GM19328 (cell line): ENCODE results near the gene FAM174C.
"Not testable (repeated sequence)": the region's sequence is repeated elsewhere in the genome, so short reads cannot be mapped to it uniquely, and the experiment has no call there.

ENCODE experiments used
- ATAC-seq: cut with Tn5 transposase; IDR thresholded peaks from one replicate; pipeline ENCODE4 v1.9.1; 2021; ENCODE audit warnings: mild to moderate bottlenecking, moderate library complexity; ENCODE audit not compliant: unreplicated experiment

Gene FAM174C

DNA sequence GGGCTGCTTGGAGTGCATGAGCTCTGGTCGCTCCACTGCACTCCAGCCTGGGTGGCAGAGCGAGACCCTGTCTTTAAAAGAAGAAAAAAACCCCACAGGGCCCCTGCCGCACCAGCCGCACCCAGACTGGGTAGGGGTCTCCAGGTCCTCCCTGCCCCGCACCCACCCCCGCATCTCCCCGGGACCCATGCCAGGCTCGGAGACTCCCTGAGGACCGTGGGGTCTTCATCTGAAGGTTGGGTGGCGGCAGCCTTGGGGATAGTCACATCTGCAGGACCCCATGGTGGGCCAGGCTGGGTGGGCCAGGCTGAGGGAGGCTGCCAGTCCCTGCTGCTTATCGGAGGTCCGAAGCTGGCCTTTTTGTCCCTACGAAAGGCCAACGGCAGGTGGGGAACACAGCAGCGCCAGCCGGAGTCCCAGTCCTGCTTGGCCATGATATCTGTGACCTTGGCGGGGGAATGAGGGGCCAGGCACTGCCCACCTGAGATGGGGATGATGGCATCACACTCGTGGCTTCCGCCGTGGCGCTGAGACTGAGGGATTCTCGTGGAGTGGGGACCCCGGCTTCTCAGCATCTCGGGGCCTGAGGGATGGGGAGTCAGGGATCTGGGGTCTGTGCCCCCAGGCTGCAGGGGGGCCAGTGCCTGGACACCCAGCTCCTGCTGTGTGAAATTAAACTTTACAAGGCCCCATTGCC, 21.4 kb downstream of the FAM174C start:
- ATAC-seq, result no peak

DNA sequence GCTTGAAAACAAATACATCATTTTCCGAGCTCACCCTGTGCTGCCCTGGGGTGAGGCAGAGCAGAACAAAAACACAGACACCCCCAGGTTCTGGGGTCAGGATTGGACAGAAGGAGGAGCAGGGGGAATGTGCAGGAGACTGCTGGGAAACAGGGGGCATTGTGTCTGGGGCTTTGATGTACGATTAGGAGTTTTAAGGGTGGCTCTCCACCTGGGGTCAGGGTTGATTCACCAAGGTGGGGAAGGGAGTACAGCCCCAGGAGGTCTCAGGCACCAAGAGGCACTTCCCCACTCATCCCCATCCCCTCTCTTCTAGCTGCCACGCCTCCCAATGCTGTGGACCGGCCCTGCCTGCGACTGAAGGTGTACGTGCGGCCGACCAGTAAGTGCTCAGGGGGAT, 22.9 kb downstream of the FAM174C start:
- ATAC-seq, result no peak

DNA sequence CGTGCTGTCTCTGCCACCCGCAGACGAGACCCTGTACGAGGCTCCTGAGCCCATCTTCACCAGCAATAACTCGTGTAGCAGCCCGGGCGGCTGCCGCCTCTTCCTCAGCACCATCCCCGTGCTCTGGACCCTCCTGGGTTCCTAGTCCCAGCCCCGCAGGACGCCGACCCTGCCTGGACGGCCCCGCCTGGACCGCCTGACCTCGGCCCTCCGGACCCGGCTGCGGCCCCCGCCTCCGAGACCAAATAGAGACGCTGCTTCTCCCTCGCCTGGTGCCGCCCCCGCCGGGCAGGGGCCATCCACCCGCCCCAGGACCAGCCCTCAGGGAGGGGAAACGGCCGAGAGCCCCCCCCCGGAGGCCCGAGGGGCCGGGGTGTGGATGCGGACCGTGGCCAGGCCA, 24.5 kb downstream of the FAM174C start:
- ATAC-seq, result no peak

DNA sequence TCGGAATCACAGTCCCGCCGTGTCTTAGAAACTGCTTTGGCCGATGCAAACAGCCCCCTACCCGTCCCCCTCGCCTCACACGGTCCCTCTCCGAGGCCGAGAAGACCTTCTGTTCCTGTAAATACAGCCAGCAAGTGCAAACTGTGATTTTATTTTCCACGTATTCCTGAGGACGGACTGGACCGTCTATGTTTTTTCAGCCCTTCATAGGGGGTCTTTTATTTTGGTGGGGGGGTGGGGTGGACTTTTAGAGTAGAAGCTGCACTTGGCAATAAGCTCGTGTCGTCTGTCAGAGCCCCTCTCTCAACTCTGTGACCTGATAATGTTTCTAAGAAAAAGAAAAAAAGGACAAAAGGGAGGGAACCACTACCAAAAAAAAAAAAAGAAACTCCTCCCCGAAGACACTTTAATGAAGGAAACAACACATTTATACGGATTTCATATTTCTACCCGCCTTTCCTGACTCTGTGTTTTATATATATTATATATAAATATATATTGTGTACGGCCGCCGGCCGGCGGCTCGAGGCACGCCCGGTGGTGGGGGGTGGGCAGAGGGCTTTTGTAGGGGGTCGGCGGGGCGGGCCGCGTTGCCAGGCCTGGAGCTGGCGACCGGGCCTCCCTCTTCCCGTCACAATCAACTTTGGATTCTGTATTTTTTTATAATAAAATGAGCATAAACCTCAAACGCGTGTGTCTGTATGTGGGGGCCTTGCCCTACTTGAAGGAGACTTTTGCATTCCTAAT, 25.6 kb downstream of the FAM174C start:
- ATAC-seq, result no peak

DNA sequence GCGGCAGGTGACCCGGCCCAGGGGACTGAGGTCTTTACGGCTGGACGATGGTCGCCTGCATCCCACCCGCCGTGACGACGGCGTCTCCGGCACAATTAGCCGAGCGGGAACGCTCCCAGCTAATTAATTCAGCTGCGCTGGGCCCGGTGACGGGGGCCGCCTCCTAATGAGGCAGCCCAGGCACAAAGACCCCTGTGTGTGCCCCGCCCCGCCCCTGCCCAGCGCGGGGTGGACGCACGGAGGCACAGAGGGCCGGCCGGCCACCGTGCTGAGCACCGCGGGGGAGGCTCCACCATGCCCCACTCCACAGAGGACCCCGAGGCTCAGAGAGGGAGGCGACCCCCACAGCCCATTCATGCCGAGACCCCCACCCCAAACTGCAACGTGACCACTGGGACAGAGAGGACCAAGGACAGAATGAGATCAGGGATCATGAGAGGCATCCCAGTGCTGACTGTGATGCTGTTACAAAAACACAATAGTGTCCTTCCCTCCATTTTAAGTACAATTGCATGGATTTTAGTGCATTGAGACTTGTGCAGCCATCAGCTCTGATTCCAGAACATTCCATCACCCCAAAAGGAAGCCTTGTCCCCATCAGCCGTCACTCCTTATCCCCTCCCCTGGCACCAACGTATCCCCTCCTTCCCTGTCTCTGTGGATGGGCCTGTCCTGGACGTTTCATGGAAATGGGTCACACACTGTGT, 27.4 kb downstream of the FAM174C start:
- ATAC-seq, result no peak

DNA sequence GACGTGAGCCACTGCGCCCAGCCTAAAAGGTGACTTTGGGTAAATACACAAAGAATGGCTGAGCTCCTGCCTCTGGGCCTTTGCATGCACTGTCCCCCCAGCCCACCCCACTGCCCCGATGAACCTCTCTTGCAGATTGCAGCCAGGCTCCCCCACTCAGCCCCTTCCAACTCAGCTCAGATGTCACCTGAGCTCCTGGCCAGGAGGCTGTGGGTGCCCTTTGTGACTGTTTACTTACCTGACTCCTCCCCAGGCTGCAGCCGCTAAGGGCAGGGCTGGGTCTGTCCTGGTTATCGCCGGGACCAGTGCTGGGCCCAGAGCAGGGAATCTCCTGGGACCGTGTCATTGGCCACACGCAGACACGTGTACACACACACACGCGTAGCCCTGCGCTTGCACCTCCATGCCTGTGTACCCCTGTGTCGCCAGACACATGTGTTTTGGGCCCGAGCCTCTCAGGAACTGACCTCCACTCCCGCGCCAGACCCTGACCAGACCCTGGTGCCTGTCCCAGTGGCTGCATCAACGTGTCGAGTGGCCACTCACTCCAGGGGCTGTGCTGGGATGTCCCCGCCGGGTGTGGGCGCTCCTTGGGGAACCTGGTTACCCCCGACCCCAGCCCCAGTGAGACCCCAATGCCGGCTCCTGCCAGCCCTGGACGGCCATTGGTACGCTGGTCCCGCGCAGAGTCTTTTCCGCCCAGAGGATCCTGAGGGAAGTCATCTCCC, 29.0 kb downstream of the FAM174C start:
- no peak for ATAC-seq

DNA sequence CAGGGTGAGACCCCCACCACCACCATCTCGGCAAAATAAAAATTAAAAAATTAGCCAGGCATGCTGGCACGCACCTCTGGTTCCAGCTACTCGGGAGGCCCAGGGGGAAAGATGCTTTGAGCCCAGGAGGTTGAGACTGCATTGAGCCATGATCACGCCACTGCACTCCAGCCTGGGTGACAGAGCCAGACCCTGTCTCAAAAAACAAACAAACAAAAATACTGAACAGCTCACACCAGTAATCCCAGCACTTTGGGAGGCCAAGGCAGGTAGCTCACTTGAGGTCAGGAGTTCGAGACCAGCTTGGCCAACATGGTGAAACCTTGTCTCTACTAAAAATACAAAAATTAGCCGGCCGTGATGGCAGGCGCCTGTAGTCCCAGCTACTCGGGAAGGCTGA, 30.0 kb downstream of the FAM174C start:
- ATAC-seq, result not testable (repeated sequence)

DNA sequence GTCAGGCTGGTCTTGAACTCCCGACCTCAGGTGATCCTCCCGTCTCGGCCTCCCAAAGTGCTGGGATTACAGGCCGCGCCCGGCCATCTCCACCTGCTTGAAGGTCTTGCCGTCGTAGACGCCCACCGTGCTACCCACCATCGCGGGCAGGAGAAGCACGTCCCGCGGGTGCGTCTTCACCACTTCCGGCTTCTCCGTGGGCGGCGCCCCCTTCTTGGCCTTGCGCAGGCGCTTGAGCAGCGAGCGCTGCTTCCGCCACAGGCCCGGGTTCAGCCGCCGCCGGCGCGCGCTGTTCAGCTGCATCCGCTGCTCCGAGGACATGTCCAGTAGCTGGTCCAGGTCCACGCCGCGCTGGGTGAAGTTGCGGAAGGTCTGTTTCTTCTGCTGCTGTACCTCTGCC, 32.0 kb downstream of the FAM174C start:
- ATAC-seq, result no peak

DNA sequence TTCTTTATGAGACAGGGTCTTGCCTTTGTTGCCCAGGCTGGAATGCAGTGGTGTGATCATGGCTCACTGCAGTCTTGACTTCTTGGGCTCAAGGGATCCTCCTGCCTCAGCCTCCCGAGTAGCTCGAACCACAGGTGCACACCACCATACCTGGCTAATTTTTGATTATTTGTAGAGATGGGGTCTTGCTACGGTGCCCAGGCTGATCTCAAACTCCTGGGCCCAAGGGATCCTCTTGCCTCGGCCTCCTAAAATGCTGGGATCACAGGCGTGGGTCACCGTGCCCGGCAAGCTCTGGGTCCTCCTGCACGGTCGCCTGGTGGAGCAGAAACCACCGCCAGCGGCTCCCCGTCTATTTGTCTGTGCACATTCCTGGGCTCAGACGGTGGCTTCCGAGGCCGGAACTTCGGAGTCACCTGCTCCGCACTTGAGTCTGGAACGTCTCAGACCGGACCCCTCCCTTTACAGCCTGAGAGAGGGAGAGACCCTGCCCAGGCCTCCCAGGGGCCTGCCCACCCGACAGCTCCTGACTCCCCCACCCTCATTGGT, 32.5 kb downstream of the FAM174C start:
- no peak for ATAC-seq

DNA sequence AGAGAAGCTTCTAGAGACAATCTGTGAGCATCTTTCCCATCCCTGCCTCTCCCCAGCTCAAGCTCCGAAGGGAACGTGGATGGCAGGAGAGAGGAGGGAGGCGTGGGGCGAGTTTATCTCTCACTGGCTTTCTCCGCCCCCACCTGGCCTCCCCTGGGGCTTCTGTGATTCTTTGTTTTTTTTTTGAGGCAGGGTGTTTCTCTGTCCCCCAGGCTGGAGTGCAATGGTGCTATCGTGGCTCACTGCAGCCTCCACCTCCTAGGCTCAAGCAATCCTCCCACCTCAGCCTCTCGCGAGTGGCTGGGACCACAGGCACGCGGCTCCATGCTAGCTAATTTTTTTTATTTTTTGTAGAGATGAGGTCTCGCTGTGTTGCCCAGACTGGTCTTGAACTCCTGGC, 33.4 kb downstream of the FAM174C start:
- ATAC-seq, result no peak

DNA sequence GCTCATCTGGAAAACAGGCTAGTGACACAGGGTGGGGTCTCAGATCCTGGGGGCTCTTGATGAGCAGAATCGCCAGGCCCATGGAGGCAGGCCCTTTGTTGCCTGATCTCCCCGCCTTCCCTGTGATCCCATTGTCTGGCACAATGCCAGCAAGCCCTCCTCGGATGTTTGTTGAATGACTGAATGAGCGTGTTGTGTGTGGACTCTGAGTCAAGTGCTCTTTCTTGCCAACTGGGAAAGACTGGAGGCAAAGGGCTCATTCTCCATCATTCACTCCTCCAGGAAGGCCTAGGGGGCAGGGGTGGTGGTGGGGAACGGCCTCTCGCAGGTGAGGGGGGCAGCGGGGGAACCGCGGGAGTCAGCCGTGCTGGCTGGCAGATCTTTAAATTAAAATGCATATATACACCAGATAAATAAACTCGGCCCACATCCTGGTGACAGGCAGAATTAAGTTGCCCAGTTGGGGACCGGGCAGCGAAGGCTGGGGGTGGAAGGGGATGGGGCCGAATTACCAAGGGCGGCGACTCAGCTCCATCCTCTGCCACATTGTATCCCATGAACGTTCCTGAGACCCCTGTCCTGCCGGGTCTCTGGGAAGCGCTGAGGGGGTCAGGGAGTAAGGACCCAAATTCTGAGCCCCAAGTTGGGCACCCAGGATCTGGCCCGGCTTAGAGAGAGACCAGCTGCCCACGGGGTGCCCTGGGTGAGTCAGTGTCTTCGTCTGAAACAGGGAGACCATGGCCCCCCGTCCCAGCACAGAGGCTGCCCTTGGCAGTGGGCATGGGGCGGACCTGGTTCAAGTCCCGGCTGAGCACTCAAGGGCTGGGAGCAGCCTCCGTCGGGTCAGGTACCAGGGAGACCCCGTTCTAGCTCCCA, 34.9 kb downstream of the FAM174C start:
- ATAC-seq, result no peak

DNA sequence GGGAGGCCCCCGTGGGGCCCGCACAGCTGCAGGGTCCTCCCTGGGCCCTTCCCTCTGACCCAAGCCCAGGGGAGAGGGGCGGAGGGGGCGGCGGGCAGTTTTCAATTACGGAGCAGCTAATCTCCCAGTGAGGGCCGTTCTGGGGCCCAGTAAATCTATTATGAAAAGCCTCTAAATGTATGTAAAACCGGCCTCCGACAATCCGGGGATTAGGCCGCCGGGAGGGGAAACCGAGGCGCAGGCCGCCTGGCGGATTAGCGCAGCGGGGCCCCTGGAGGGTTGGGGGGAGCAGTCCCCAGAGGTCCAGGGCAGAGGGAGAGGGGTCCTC, 35.5 kb downstream of the FAM174C start:
- no peak for ATAC-seq

DNA sequence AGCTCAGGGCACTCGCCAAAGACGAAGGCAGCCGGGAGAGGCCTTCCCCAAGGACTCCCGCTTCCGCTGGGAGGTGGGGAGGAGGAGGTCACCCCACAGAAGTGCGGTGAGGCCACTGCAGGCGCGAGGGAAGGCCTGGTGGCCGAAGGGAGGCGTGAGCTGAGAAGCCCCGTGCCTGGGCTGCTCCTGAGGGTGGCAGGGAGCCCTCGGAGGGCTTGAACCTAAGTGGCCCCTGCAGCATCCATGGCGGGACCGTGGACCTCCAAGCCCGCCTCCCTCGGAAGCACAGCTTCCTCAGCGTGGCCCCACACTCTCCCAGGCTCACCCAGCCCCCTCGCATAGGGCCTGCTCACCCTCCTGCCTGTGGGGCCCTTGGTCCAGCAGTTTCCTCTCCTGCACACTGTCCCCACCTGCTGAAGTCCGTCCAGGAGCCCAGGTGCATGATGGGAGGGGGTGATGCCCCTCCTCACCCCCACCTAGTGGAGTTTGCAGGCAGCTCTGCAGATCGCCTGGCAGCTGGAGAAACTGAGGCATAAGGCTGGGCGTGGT, 36.3 kb downstream of the FAM174C start:
- ATAC-seq, result no peak

DNA sequence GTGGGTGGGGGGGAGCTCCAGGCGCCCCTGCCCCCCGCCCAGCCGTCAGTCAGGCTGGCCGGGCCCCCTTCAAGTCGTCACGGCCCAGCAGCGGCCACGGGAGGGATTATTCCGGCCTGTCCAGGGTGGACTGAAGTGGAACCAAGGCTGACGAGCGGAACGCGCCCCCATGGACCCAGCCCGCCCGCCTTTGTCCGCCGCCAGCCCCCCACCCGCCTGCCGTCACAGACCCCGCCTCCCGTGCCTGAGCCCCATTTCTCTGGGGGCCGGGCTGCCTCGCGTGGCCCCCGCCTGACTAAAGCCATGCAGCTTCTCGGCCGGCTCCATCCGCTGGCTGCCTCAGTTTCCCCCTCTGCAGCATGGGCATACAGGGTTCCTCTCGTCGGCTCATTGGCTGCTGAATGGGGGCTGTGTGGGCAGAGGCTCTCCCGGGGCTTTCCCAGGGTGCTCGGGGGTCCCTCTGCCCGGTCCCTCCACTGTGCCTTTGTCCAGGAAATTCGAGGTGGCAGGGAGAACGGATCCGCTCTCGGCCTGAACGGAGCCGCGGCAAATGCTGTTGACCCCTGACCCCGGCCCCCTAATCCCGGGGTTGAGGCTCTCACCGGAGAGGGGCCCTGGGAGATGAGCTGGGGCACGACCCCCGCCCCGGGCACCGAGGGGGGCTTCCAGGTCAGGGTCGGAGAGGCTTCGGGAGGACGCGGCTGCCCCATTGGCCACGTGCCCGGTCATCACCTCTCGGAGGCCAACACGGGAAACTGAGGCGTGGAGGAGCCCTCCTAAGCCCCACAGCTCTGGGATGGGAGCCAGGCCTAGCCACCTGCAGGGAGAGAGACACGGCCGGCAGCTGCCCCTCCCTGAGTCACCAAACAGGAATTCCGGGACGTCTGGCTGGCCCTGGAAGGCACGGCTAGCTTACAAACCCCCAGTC, 37.7 kb downstream of the FAM174C start:
- no peak for ATAC-seq

DNA sequence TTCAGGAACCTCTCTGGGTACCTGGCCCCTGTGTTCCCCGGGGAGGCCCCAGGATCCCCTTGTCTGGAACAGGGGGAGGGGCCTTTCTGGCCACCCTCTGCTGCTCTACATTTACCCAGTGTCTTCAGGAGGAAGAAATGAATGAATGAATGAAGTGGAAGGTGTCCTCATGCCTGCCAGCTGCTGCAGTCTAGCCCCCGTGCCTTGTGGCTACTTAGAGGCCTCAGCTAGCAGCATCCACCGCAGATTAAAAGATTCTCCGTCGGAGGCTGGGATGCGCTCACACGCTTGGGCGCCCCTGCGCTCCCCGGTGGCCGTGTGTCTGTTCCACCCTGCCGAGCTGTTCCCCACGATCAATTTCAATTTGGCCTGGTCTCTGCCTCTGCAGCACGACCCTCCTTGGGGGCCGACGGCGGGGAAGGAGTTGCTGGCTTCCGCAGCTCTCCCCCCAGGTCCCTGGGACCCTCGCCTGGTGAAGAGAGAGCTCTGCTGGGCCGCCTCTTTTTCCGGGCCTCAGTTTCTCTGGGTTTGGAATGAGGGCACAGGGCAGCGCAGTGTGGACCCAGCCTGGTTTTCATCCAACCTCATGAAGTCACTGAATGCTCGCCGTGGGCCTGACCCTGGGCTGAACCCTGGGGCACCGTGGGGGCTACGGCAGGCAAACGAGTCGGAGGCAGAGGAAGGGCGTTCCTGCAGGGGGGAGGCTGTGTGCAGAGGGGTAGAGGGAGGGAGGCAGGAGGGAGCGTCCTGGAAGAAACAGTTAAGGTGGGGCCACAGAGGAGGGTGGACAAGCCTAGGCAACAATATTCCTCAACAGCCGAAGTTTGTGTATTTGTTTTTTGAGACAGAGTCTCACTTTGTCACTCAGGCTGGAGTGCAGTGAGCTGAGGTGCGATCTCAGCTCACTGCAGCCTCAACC, 38.6 kb downstream of the FAM174C start:
- ATAC-seq, result no peak

DNA sequence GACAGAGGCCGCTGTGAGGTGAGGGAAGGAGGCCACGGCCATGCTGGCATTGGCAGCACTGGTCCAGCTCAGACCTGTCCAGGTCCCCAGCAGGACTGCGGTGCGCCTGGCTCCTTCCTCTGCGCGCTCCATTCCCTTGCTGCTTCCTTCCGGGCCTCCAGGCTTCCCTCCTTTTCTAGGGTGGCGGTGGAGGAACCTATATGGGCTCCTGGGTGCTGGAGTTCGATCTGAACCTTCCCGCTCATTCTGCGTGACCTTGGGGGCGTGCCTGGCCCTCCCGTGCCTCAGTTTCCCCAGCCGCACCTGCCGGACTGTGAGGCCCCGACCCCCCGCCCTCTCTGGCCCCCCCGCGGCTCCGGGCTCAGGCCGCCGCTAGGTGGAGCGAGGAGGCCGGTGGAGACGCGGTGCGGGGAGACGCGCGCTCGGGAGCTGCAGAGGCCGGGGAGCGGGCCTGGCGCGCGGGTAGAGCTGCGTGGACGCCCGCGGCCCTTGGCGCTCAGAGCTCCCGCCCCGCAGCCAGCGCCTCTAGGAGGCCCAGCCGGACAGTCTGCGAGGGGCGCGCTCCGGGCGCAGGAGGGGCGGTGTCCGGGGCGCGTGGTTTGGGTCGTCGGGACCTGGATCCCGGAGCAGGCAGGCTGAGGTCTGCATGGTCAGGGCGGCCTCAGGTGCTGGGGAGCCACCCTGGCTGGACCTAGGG, 40.3 kb downstream of the FAM174C start:
- ATAC-seq, result no peak

DNA sequence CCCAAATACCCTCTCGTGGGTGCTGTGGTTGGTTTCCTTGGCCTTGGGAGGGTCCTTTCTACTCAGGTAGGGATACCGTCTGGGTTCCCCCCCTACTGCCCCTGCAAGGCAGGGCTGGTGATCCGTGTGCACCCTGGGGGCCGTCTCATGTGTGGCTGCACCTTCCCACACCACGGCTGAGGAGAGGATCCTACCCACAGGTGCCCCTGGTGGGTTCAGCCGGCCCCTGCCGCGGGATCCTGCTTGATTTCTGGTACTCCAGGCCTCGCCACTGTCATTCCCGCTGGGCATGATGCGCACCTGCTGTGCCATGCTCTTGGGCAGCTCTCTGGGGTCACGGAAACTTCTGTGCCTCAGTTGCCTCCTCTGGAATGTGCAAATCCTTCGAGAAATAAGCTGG, 41.1 kb downstream of the FAM174C start:
- ATAC-seq, result no peak
